Neural progenitor cell (in vitro differentiated cells): ENCODE data around the gene PUM1.

ENCODE experiments used
- CTCF ChIP-seq: fragments of 200-600 bp; sonication (generic); IDR thresholded peaks from 2 replicates; pipeline ENCODE4 v1.5.1; 2017; ENCODE audit warnings: antibody characterized with exemption, mild to moderate bottlenecking
- EZH2 ChIP-seq: fragments of 200-600 bp; sonication (generic); IDR thresholded peaks from 2 replicates; pipeline ENCODE4 v1.6.1; 2017; ENCODE audit warnings: antibody characterized with exemption, mild to moderate bottlenecking, moderate library complexity
- EZH2phosphoT487 ChIP-seq: fragments of 200-600 bp; sonication (generic); IDR thresholded peaks from 2 replicates; pipeline ENCODE4 v1.6.1; 2017; ENCODE audit warnings: antibody characterized with exemption

- TF ChIP-seq CTCF (no peak), EZH2 (no peak), EZH2phosphoT487 (no peak)
Measured at GRCh38 chr1:31084782-31085569, 19.5 kb upstream of the PUM1 start.
